Neural progenitor cell (in vitro differentiated cells): Measurements from ENCODE around the gene CREBL2. TPM values are rescaled to one million over a fixed set of nuclear protein-coding genes. Genes with fewer than 3 reads are reported as not detected.
"Not testable (repeated sequence)": the region's sequence is repeated elsewhere in the genome, so short reads cannot be mapped to it uniquely, and the experiment has no call there.

Experiments used
- DNase-seq: peaks from one replicate; pipeline ENCODE4 v3.0.0-alpha.2; 2016; ENCODE audit warnings: low spot score
- H2AFZ ChIP-seq: fragments of 200-600 bp; sonication (generic); replicated peaks from 2 replicates; pipeline ENCODE4 v1.6.1; 2016; ENCODE audit warnings: antibody characterized with exemption
- H3F3A ChIP-seq: fragments of 200-600 bp; sonication (generic); 2 replicates; pipeline ENCODE4 v1.6.1; 2016; ENCODE audit warnings: antibody characterized with exemption, low read depth
- H3K27ac ChIP-seq: fragments of 200-600 bp; sonication (generic); 2 replicates; pipeline ENCODE4 v1.5.1; 2016; ENCODE audit warnings: mild to moderate bottlenecking
- H3K27me3 ChIP-seq: fragments of 200-600 bp; sonication (generic); 2 replicates; pipeline ENCODE4 v1.6.1; 2016; ENCODE audit warnings: mild to moderate bottlenecking, moderate library complexity
- H3K36me3 ChIP-seq: fragments of 200-600 bp; sonication (generic); 2 replicates; pipeline ENCODE4 v1.5.1; 2016
- H3K4me1 ChIP-seq: fragments of 200-600 bp; sonication (generic); 2 replicates; pipeline ENCODE4 v1.6.1; 2016; ENCODE audit warnings: mixed run types
- H3K4me2 ChIP-seq: fragments of 200-600 bp; sonication (generic); 2 replicates; pipeline ENCODE4 v1.6.1; 2016
- H3K4me3 ChIP-seq: fragments of 200-600 bp; sonication (generic); 2 replicates; pipeline ENCODE4 v1.5.1; 2016
- H3K79me2 ChIP-seq: fragments of 200-600 bp; sonication (generic); 2 replicates; pipeline ENCODE4 v1.6.1; 2016; ENCODE audit warnings: low read depth
- H3K9ac ChIP-seq: fragments of 200-600 bp; sonication (generic); 2 replicates; pipeline ENCODE4 v1.6.1; 2016
- H3K9me3 ChIP-seq: fragments of 200-600 bp; sonication (generic); 2 replicates; pipeline ENCODE4 v1.5.1; 2016; ENCODE audit warnings: low read depth
- H4K20me1 ChIP-seq: fragments of 200-600 bp; sonication (generic); 2 replicates; pipeline ENCODE4 v1.6.1; 2016; ENCODE audit warnings: low read depth
- H3K27ac Mint-ChIP-seq: 3 replicates; pipeline ENCODE4 v1.8.0; 2021; ENCODE audit warnings: mixed read lengths
- H3K27me3 Mint-ChIP-seq: 2 replicates; pipeline ENCODE4 v1.8.0; 2022; ENCODE audit warnings: low read depth, mild to moderate bottlenecking, inconsistent platforms, moderate library complexity, mixed read lengths; ENCODE audit not compliant: insufficient read depth
- H3K36me3 Mint-ChIP-seq: 3 replicates; pipeline ENCODE4 v1.8.0; 2021; ENCODE audit warnings: mixed read lengths
- H3K4me1 Mint-ChIP-seq: 3 replicates; pipeline ENCODE4 v1.8.0; 2021; ENCODE audit warnings: mixed read lengths
- H3K4me3 Mint-ChIP-seq: 3 replicates; pipeline ENCODE4 v1.8.0; 2021; ENCODE audit warnings: mild to moderate bottlenecking, moderate library complexity, mixed read lengths
- H3K9me3 Mint-ChIP-seq: 3 replicates; pipeline ENCODE4 v1.8.0; 2020; ENCODE audit warnings: mixed read lengths
- EZH2 ChIP-seq: fragments of 200-600 bp; sonication (generic); IDR thresholded peaks from 2 replicates; pipeline ENCODE4 v1.6.1; 2017; ENCODE audit warnings: antibody characterized with exemption, mild to moderate bottlenecking, moderate library complexity
- EZH2phosphoT487 ChIP-seq: fragments of 200-600 bp; sonication (generic); IDR thresholded peaks from 2 replicates; pipeline ENCODE4 v1.6.1; 2017; ENCODE audit warnings: antibody characterized with exemption
- total RNA-seq: library from RNA; depleted of rRNA; stranded (reverse); fragments of >200 nt; gene quantifications from 2 replicates; pipeline ENCODE4 v1.2.3, GENCODE V29; 2015; ENCODE audit warnings: low replicate concordance
- TF ChIP-seq, protein P1 (sequence below): fragments of 200-600 bp; sonication (generic); IDR thresholded peaks from 2 replicates; pipeline ENCODE4 v1.5.1; 2017; ENCODE audit warnings: antibody characterized with exemption, mild to moderate bottlenecking

CREBL2 gene
- total RNA-seq, 1 donor from 2014 or later = 31.4 TPM

DNA sequence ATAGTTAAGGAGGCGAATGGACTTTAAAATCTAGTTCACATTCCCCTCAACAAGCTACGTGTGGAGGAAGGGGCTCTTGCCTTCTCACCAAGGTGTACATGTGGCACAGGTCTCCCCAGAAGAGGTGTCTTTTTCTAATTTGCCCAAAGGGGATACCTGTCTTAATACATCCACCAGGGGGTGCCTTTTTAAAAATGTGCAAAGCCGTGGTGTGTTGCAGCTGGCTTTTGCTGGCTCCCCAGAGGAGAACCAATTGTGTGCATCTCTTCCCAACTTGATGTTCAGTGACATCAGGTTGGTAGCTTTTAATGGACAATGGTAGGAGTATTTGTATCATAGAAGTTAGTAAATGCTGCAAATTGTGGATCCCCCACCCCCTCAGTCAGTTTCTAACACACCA, 33.8 kb downstream of the CREBL2 start:
- Histone ChIP-seq H3K9ac (no peak overlapping the region), H3K36me3 (peaks cover 5% of the 10 kb centered on the region), H2AFZ (no peak overlapping the region), H3K27ac (no peak overlapping the region), H3K79me2 (no peaks in the 10 kb centered on the region), H3F3A (no peaks in the 10 kb centered on the region), H3K4me2 (no peak overlapping the region), H3K4me3 (no peak overlapping the region), H3K27me3 (no peaks in the 10 kb centered on the region), H3K4me1 (peaks cover 14% of the 10 kb centered on the region), H3K9me3 (peaks cover 28% of the 10 kb centered on the region), H4K20me1 (no peaks in the 10 kb centered on the region)
- DNase-seq = peak; percentile 55
- Mint-ChIP-seq H3K4me1 (no peaks in the 10 kb centered on the region), H3K9me3 (peaks cover 36% of the 10 kb centered on the region), H3K27ac (no peak overlapping the region), H3K36me3 (peaks cover 49% of the 10 kb centered on the region), H3K4me3 (no peak overlapping the region), H3K27me3 (no peaks in the 10 kb centered on the region)
- TF ChIP-seq EZH2phosphoT487 (no peak), EZH2 (no peak)
- TF ChIP-seq, protein P1, sequence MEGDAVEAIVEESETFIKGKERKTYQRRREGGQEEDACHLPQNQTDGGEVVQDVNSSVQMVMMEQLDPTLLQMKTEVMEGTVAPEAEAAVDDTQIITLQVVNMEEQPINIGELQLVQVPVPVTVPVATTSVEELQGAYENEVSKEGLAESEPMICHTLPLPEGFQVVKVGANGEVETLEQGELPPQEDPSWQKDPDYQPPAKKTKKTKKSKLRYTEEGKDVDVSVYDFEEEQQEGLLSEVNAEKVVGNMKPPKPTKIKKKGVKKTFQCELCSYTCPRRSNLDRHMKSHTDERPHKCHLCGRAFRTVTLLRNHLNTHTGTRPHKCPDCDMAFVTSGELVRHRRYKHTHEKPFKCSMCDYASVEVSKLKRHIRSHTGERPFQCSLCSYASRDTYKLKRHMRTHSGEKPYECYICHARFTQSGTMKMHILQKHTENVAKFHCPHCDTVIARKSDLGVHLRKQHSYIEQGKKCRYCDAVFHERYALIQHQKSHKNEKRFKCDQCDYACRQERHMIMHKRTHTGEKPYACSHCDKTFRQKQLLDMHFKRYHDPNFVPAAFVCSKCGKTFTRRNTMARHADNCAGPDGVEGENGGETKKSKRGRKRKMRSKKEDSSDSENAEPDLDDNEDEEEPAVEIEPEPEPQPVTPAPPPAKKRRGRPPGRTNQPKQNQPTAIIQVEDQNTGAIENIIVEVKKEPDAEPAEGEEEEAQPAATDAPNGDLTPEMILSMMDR = peak; percentile 51

DNA sequence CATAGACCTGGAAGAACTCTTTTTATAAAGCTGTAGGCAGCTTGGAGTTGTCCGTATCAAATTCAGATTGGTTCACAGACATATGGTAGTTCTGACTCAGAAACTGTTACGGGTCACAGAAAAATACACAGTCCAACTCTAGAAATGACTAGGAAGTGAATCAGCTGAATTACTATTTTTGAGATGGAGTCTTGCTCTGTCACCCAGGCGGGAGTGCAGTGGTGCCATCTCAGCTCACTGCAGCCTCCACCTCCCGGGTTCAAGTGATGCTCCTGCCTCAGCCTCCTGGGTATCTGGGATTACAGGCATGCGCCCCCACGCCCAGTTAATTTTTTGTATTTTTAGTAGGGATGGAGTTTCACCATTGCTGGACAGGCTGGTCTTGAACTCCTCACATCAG, 34.3 kb downstream of the CREBL2 start:
- H3K27me3 ChIP-seq, H3K4me1 Mint-ChIP-seq, H3K27me3 Mint-ChIP-seq, H2AFZ ChIP-seq, H3K36me3 ChIP-seq, H3K79me2 ChIP-seq, H4K20me1 ChIP-seq, H3K9ac ChIP-seq, H3K27ac Mint-ChIP-seq, H3K4me3 ChIP-seq, H3F3A ChIP-seq, H3K4me3 Mint-ChIP-seq, H3K27ac ChIP-seq, H3K4me2 ChIP-seq, DNase-seq: not testable (repeated sequence)
- peaks cover 14% of the 10 kb centered on the region for H3K4me1 ChIP-seq
- Mint-ChIP-seq H3K9me3 (peaks cover 33% of the 10 kb centered on the region), H3K36me3 (peaks cover 45% of the 10 kb centered on the region)
- H3K9me3 ChIP-seq = peaks cover 24% of the 10 kb centered on the region

DNA sequence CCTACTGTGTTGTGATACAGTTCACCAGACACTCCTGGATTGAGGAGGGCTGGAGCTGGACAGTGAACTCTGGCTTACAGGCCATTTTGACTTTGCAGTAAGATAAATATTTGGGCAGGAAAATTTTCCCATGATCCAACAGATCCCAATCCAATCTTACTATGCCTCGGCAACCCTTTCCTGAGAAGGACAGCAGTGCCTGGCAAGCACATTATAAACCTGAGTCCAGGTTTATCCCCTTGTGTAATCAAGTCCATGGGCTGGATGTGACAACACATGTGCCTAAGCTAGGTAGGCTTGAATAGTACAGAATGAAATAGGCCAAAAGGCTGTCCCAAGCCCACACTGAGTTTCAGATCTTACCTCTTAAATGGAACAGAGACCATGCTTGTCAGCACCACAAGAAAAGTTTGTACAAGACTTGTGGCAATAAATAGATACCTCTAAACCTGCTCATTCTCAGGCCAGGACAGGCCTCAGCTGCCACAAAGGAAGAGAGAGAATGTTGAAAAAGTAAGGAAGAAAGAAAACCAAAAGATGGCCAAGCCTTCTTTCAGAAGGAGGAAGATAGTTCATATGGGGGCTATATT, 34.9 kb downstream of the CREBL2 start:
- Mint-ChIP-seq H3K27ac (no peak overlapping the region), H3K9me3 (peaks cover 35% of the 10 kb centered on the region), H3K36me3 (peaks cover 44% of the 10 kb centered on the region), H3K27me3 (no peaks in the 10 kb centered on the region), H3K4me1 (no peaks in the 10 kb centered on the region), H3K4me3 (no peak overlapping the region)
- H3K4me2 ChIP-seq = no peak overlapping the region
- DNase-seq = no peak
- peaks cover 24% of the 10 kb centered on the region for H3K9me3 ChIP-seq
- H3K36me3 ChIP-seq = no peaks in the 10 kb centered on the region
- TF ChIP-seq EZH2phosphoT487 (no peak), EZH2 (no peak)
- TF ChIP-seq, protein P1 = no peak
- no peaks in the 10 kb centered on the region for H3K27me3 ChIP-seq
- no peaks in the 10 kb centered on the region for H4K20me1 ChIP-seq
- no peaks in the 10 kb centered on the region for H3F3A ChIP-seq
- H3K9ac ChIP-seq = no peak overlapping the region
- H3K27ac ChIP-seq = no peak overlapping the region
- no peak overlapping the region for H3K4me3 ChIP-seq
- no peaks in the 10 kb centered on the region for H3K79me2 ChIP-seq
- H3K4me1 ChIP-seq = peaks cover 14% of the 10 kb centered on the region
- H2AFZ ChIP-seq = no peak overlapping the region

DNA sequence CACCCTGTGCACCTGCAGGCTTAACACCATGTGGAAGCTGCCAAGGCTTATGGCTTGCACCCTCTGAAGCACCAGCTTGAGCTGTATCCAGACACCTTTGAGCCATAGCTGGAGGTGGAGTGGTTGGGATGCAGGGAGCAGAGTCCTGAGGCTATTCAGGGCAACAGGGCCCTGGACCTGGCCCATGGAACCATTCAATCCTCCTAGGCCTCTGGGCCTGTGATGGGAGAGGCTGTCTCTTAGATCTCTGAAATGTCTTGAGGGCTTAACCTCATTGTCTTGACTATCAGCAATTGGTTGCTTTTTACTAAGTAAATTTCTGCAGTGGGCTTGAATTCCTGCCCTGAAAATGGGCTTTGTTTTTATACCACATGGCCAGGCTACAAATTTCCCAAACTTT, 36.6 kb downstream of the CREBL2 start:
- Histone ChIP-seq H2AFZ (no peak overlapping the region), H3K9me3 (peaks cover 24% of the 10 kb centered on the region), H3K79me2 (no peaks in the 10 kb centered on the region), H3K4me1 (peaks cover 13% of the 10 kb centered on the region), H3K27ac (no peak overlapping the region), H3K36me3 (no peaks in the 10 kb centered on the region), H3K4me2 (no peak overlapping the region), H4K20me1 (no peaks in the 10 kb centered on the region), H3F3A (no peaks in the 10 kb centered on the region), H3K27me3 (no peaks in the 10 kb centered on the region), H3K9ac (no peak overlapping the region), H3K4me3 (no peak overlapping the region)
- Mint-ChIP-seq H3K4me1 (no peaks in the 10 kb centered on the region), H3K27ac (no peak overlapping the region), H3K4me3 (no peak overlapping the region), H3K27me3 (no peaks in the 10 kb centered on the region), H3K36me3 (peaks cover 32% of the 10 kb centered on the region), H3K9me3 (peaks cover 36% of the 10 kb centered on the region)
- DNase-seq = no peak
- TF ChIP-seq, protein P1 = no peak
